DOHH2 (cell line): Measurements from ENCODE around the gene UBE2G1.

ENCODE experiments used
- H3F3A ChIP-seq: fragments of 200-600 bp; sonication (generic), shearing (Covaris generic); 2 replicates; pipeline ENCODE4 v1.6.0; 2016; ENCODE audit warnings: antibody characterized with exemption, mild to moderate bottlenecking; ENCODE audit not compliant: control insufficient read depth, insufficient read depth
- H3K27ac ChIP-seq: fragments of 200-600 bp; sonication (generic); 2 replicates; pipeline ENCODE4 v1.5.1; 2014; ENCODE audit warnings: low read depth, mild to moderate bottlenecking, low read length, moderate library complexity
- H3K27me3 ChIP-seq: fragments of 200-600 bp; sonication (generic); 2 replicates; pipeline ENCODE4 v1.6.1; 2014; ENCODE audit warnings: mild to moderate bottlenecking, low read length, mixed read lengths; ENCODE audit not compliant: control insufficient read depth
- H3K36me3 ChIP-seq: fragments of 200-600 bp; sonication (generic); 2 replicates; pipeline ENCODE4 v1.6.1; 2014; ENCODE audit warnings: mild to moderate bottlenecking, low read length, moderate library complexity, mixed read lengths; ENCODE audit not compliant: control insufficient read depth
- H3K4me1 ChIP-seq: fragments of 200-600 bp; sonication (generic); 2 replicates; pipeline ENCODE4 v1.6.1; 2014; ENCODE audit warnings: mild to moderate bottlenecking, low read length, mixed read lengths; ENCODE audit not compliant: control insufficient read depth
- H3K4me2 ChIP-seq: fragments of 200-600 bp; sonication (generic); 2 replicates; pipeline ENCODE4 v1.6.0; 2014; ENCODE audit warnings: mild to moderate bottlenecking, low read length, moderate library complexity
- H3K4me3 ChIP-seq: fragments of 200-600 bp; sonication (generic); 2 replicates; pipeline ENCODE4 v1.5.1; 2014; ENCODE audit warnings: mild to moderate bottlenecking, low read length, mixed read lengths
- H3K79me2 ChIP-seq: fragments of 200-600 bp; sonication (generic); 2 replicates; pipeline ENCODE4 v1.6.1; 2014; ENCODE audit warnings: mild to moderate bottlenecking, low read length, mixed read lengths; ENCODE audit not compliant: control insufficient read depth
- H3K9me2 ChIP-seq: fragments of 200-600 bp; sonication (generic); replicated peaks from 2 replicates; pipeline ENCODE4 v1.6.1; 2014; ENCODE audit warnings: mild to moderate bottlenecking, low read length, mixed read lengths; ENCODE audit not compliant: control insufficient read depth
- H3K9me3 ChIP-seq: fragments of 200-600 bp; sonication (generic); 2 replicates; pipeline ENCODE4 v1.6.1; 2014; ENCODE audit warnings: antibody characterized with exemption, low read length, mixed read lengths; ENCODE audit not compliant: control insufficient read depth, insufficient read depth
- H4K20me1 ChIP-seq: fragments of 200-600 bp; sonication (generic); 2 replicates; pipeline ENCODE4 v1.6.0; 2014; ENCODE audit warnings: low read depth, mild to moderate bottlenecking, antibody characterized with exemption, low read length, moderate library complexity; ENCODE audit not compliant: control insufficient read depth, insufficient read depth
- EZH2phosphoT487 ChIP-seq: fragments of 200-600 bp; sonication (generic); IDR thresholded peaks from 2 replicates; pipeline ENCODE4 v1.6.1; 2017; ENCODE audit warnings: borderline replicate concordance, mild to moderate bottlenecking, antibody characterized with exemption, low read length, moderate library complexity, mixed read lengths
- TF ChIP-seq, protein P1 (sequence below): fragments of 200-600 bp; sonication (generic); IDR thresholded peaks from one replicate; pipeline ENCODE4 v1.5.1; 2014; ENCODE audit warnings: antibody characterized with exemption, mild to moderate bottlenecking, low read depth, low read length; ENCODE audit not compliant: poor library complexity, severe bottlenecking

Gene UBE2G1

DNA sequence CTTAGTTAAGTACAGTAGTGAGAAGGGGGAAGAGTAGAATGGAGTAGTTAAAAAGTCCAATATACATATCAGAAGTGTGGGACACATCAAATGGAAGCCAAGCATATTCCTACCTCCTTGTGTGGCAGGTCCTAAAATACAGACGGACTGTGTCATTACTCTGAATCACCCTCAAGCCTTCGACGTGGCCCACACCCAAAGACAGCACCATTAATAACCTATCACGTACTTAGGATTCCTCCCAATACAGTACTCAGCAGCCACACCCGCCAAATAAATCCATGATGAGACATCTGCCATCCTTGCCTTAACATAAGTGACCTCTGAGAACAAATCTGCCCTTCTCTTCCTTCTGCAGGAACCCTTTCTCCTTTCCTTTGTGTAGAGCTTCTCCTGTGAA lies 38.9 kb downstream of the UBE2G1 start:
- TF ChIP-seq EZH2phosphoT487 = no peak
- TF ChIP-seq, protein P1, sequence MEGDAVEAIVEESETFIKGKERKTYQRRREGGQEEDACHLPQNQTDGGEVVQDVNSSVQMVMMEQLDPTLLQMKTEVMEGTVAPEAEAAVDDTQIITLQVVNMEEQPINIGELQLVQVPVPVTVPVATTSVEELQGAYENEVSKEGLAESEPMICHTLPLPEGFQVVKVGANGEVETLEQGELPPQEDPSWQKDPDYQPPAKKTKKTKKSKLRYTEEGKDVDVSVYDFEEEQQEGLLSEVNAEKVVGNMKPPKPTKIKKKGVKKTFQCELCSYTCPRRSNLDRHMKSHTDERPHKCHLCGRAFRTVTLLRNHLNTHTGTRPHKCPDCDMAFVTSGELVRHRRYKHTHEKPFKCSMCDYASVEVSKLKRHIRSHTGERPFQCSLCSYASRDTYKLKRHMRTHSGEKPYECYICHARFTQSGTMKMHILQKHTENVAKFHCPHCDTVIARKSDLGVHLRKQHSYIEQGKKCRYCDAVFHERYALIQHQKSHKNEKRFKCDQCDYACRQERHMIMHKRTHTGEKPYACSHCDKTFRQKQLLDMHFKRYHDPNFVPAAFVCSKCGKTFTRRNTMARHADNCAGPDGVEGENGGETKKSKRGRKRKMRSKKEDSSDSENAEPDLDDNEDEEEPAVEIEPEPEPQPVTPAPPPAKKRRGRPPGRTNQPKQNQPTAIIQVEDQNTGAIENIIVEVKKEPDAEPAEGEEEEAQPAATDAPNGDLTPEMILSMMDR = no peak
- H3K9me3 ChIP-seq = no peaks in the 10 kb centered on the region
- peaks cover 50% of the 10 kb centered on the region for H4K20me1 ChIP-seq
- peaks cover 80% of the 10 kb centered on the region for H3K36me3 ChIP-seq
- peaks cover 53% of the 10 kb centered on the region for H3K4me1 ChIP-seq
- H3K79me2 ChIP-seq = peaks cover 100% of the 10 kb centered on the region
- H3K9me2 ChIP-seq = no peaks in the 10 kb centered on the region
- no peak overlapping the region for H3K4me2 ChIP-seq
- no peaks in the 10 kb centered on the region for H3K27me3 ChIP-seq
- no peak overlapping the region for H3K27ac ChIP-seq
- peaks cover 45% of the 10 kb centered on the region for H3F3A ChIP-seq
- no peak overlapping the region for H3K4me3 ChIP-seq

DNA sequence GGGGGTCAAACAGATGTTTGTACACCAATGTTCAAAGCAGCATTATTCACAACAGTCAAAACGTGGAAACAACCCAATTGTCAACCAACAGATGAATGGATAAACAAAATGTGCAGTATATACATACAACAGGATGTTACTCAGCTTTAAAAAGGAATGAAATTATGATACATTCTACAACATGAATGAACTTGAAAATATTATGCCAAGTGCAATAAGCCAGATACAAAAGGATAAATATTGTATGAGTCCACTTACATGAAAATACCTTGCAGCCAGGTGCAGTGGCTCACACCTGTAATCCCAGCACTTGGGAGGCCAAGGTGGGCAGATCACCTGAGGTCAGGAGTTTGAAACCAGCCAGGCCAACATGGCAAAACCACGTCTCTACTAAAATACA lies 39.9 kb downstream of the UBE2G1 start:
- H4K20me1 ChIP-seq = peaks cover 60% of the 10 kb centered on the region
- H3K27ac ChIP-seq = no peak overlapping the region
- peaks cover 100% of the 10 kb centered on the region for H3K79me2 ChIP-seq
- no peak for TF ChIP-seq EZH2phosphoT487
- TF ChIP-seq, protein P1 = no peak
- peaks cover 80% of the 10 kb centered on the region for H3K36me3 ChIP-seq
- no peaks in the 10 kb centered on the region for H3K9me3 ChIP-seq
- no peaks in the 10 kb centered on the region for H3K9me2 ChIP-seq
- peaks cover 48% of the 10 kb centered on the region for H3F3A ChIP-seq
- H3K27me3 ChIP-seq = no peaks in the 10 kb centered on the region
- no peak overlapping the region for H3K4me2 ChIP-seq
- H3K4me1 ChIP-seq = peaks cover 55% of the 10 kb centered on the region
- no peak overlapping the region for H3K4me3 ChIP-seq

DNA sequence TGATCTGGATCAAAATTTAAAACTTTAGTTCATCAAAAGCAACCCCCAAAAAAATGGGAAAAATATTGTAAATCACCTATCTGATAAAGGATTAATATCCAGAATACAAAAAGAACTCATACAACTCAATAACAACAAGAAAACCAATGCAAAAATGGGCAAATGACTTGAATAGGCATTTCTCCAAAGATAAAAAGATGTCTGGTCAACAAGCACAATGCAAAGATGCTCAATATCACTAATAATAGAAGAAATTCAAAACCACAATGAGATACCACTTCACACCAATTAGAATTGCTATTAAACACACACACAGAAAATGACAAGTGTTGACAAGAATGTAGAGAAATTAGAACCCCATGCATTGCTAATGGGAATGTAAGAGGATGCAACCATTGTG lies 40.4 kb downstream of the UBE2G1 start:
- H4K20me1 ChIP-seq = peaks cover 60% of the 10 kb centered on the region
- H3K27ac ChIP-seq = no peak overlapping the region
- peaks cover 48% of the 10 kb centered on the region for H3F3A ChIP-seq

More for the DNA sequence above, 40.4 kb downstream of the UBE2G1 start:
- Histone ChIP-seq H3K79me2 (peaks cover 100% of the 10 kb centered on the region), H3K4me3 (no peak overlapping the region), H3K4me2 (no peak overlapping the region), H3K9me3 (no peaks in the 10 kb centered on the region), H3K9me2 (no peaks in the 10 kb centered on the region), H3K36me3 (peaks cover 83% of the 10 kb centered on the region), H3K27me3 (no peaks in the 10 kb centered on the region), H3K4me1 (peaks cover 59% of the 10 kb centered on the region)
- TF ChIP-seq, protein P1 = no peak
- no peak for TF ChIP-seq EZH2phosphoT487
